GM23248 (cell line): Measurements from ENCODE around the gene DUSP9.

Experiments used
- EZH2 ChIP-seq: fragments of 200-600 bp; sonication (generic); IDR thresholded peaks from 2 replicates; pipeline ENCODE4 v1.6.1; 2018; ENCODE audit warnings: antibody characterized with exemption, mild to moderate bottlenecking; ENCODE audit not compliant: insufficient read depth, poor library complexity, severe bottlenecking
- EZH2phosphoT487 ChIP-seq: fragments of 200-600 bp; sonication (generic); IDR thresholded peaks from 2 replicates; pipeline ENCODE4 v1.6.1; 2018; ENCODE audit warnings: antibody characterized with exemption, moderate library complexity, mild to moderate bottlenecking, low read depth; ENCODE audit not compliant: insufficient read depth

DNA sequence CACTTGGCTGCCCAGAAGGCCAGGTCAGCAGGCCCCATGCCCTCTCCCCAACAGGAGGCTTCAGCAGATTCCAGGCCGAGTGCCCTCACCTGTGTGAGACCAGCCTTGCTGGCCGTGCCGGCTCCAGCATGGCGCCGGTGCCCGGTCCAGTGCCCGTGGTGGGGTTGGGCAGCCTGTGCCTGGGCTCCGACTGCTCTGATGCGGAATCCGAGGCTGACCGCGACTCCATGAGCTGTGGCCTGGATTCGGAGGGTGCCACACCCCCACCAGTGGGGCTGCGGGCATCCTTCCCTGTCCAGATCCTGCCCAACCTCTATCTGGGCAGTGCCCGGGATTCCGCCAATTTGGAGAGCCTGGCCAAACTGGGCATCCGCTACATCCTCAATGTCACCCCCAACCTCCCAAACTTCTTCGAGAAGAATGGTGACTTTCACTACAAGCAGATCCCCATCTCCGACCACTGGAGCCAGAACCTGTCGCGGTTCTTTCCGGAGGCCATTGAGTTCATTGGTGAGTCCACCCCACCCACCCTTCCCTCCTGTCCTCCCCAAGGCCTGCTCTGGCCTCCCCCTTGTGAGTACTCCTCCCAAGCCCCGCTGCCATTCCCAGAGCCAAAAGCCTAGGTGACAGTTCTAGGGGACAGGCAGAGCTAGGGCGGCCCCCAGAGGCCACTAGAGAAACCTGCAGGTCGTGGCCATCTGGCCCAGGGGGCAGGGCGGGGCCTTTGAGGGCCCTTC is 2.3 kb downstream of the DUSP9 start:
- TF ChIP-seq EZH2 (no peak), EZH2phosphoT487 (no peak)
